H1 (cell line): ENCODE measurements around the gene NUP42. TPM values are rescaled to one million over a fixed set of nuclear protein-coding genes. Genes with fewer than 3 reads are reported as not detected.

Experiments
- GABPA ChIP-seq: IDR thresholded peaks from 2 replicates; pipeline ENCODE4 v1.6.1; 2011; ENCODE audit warnings: mild to moderate bottlenecking, low read length, moderate library complexity, borderline replicate concordance; ENCODE audit not compliant: insufficient read depth
- HDAC6 ChIP-seq: IDR thresholded peaks from one replicate; pipeline ENCODE4 v1.7.1; 2012; ENCODE audit warnings: low read depth, mild to moderate bottlenecking, inconsistent platforms, low read length, moderate library complexity
- RAD21 ChIP-seq, 2 experiments: IDR thresholded peaks in 1 of 2; conservative IDR thresholded peaks in 1 of 2; 2 replicates each; pipeline ENCODE4 v1.6.1; 2011; ENCODE audit warnings: low read depth in 2 of 2, low read length in 2 of 2, improper control_type of control experiment in 1 of 2, inconsistent platforms in 1 of 2, mild to moderate bottlenecking in 1 of 2, moderate library complexity in 1 of 2
- RBBP5 ChIP-seq: IDR thresholded peaks from 2 replicates; pipeline ENCODE4 v1.7.1; 2012; ENCODE audit warnings: low read depth, mild to moderate bottlenecking, inconsistent platforms, low read length, moderate library complexity, borderline replicate concordance
- RXRA ChIP-seq: IDR thresholded peaks from 2 replicates; pipeline ENCODE4 v1.6.1; 2011; ENCODE audit warnings: low read depth, mild to moderate bottlenecking, low read length, moderate library complexity; ENCODE audit not compliant: insufficient read depth
- SIRT6 ChIP-seq: IDR thresholded peaks from one replicate; pipeline ENCODE4 v1.7.1; 2012; ENCODE audit warnings: low read length, inconsistent platforms
- TCF12 ChIP-seq: IDR thresholded peaks from 2 replicates; pipeline ENCODE4 v1.6.1; 2011; ENCODE audit warnings: low read depth, mild to moderate bottlenecking, low read length
- polyA plus RNA-seq, 7 experiments: library from polyadenylated mRNA; depleted of rRNA in 3 of 7; stranded (reverse) in 5 of 7; unstranded in 2 of 7; fragments of >200 nt in 5 of 7; fragments of 200-250 nt in 2 of 7; gene quantifications; 1 replicate in 5 of 7; 2 replicates in 1 of 7; 4 replicates in 1 of 7; pipeline versions ENCODE4 v1.2.1 to v1.2.3, GENCODE V29; 2011 to 2013; ENCODE audit warnings: missing spikeins in 2 of 7, mixed read lengths in 2 of 7
- total RNA-seq: library from RNA; stranded (reverse); fragmentation: NEBNext Ultra II Directional; extraction: Animal tissue kit (Norgen Biotek cat#: 25700); gene quantifications from 2 replicates; pipeline ENCODE4 v1.2.1, GENCODE V29; 2021
- TF ChIP-seq, protein P1 (sequence below): IDR thresholded peaks from 2 replicates; pipeline ENCODE4 v1.6.1; 2012; ENCODE audit warnings: inconsistent platforms

Gene NUP42
- total and polyA plus RNA-seq, 2 of the 8 experiments (the other 6 are each of a cell fraction or from before 2014, with no cell fraction given) = 31.8 to 41.2 TPM

DNA sequence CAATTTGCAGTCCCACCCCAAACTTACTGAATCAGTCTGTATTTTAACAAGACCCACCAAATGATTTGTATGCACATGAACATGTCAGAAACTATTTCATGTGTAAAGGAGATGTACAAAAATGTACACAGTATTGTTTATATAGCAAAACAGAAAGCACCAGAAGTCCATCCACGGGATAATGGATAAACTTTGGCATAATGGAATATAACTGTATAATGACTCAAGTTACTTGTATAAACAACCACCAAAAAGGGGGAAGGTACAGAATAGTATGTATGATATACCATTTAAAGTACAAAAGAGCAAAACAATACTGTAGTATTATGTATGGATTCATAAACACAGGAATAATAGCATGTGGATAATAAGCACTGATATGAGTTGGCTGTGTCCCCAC is 22.4 kb downstream of the NUP42 start (continued):
- TF ChIP-seq GABPA (no peak), HDAC6 (no peak), TCF12 (no peak), RBBP5 (no peak), SIRT6 (no peak), RXRA (no peak), RAD21 (IDR thresholded peaks at IDR 0.05 in 1 of 2, conservative IDR thresholded peaks at IDR 0.05 in 1 of 2; ENCODE audit: low read depth in 2 of 2, low read length in 2 of 2) (no peak)
- TF ChIP-seq, protein P1, sequence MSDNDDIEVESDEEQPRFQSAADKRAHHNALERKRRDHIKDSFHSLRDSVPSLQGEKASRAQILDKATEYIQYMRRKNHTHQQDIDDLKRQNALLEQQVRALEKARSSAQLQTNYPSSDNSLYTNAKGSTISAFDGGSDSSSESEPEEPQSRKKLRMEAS = no peak
